ENCODE measurements around the gene ROCK2.

GRCh38 chr2:11376071-11376470 is 31.6 kb upstream of the ROCK2 start:
- TF ChIP-seq CTCF (IDR thresholded peaks at IDR 0.05): no peak
- no peak for TF ChIP-seq EZH2 (IDR thresholded peaks at IDR 0.05; ENCODE audit: borderline replicate concordance, insufficient read depth, low read depth, low read length, poor library complexity, severe bottlenecking)
